ENCODE data around the gene THBD. TPM values are rescaled to one million over a fixed set of nuclear protein-coding genes. Genes with fewer than 3 reads are reported as not detected.
"Not testable (repeated sequence)": the region's sequence is repeated elsewhere in the genome, so short reads cannot be mapped to it uniquely, and the experiment has no call there.

The THBD gene
- total and polyA plus RNA-seq, 2 donors (not counting 1 experiment from before 2014, with no cell fraction given): 0.99 to 8.4 TPM

DNA sequence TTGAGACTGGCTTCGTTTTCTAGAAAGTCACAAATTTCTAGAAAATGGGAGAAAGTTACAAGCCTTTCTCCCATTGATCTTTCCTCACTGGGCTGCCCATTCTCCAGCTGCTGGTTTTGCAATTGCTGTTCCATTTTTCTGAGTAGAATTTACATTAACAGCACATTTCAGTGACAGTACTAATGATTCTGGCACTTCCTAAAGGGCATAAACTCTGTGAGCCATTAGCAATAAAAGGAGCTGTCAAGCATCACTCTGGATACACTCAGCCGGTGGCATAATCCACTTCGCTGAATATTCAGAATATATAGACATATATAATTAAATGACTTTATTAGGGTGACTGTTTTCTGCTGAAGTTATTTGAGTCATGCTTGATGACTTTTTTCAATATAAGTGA, 21.1 kb downstream of the THBD start:
- H3K79me2 ChIP-seq (ENCODE audit: control insufficient read depth, insufficient read depth, low read length): no peaks in the 10 kb centered on the region
- peaks cover 5% of the 10 kb centered on the region for H3K27me3 ChIP-seq (ENCODE audit: control insufficient read depth, insufficient read depth, low read length)
- H3K4me1 ChIP-seq (ENCODE audit: control insufficient read depth, extremely low read depth, insufficient read depth, low read length): no peaks in the 10 kb centered on the region
- no peak for DNase-seq (ENCODE audit: low read depth in 2 of 2)
- no peak overlapping the region for H3K9ac ChIP-seq (ENCODE audit: insufficient read depth, low read length)
- H3K9me3 ChIP-seq (ENCODE audit: control insufficient read depth, insufficient read depth, low read depth, low read length): no peaks in the 10 kb centered on the region
- no peak overlapping the region for H2AFZ ChIP-seq (ENCODE audit: low read length)
- no peak overlapping the region for H3K4me3 ChIP-seq (replicated peaks in 1 of 4; ENCODE audit: control extremely low read depth in 1 of 4, insufficient read depth in 1 of 4, low read depth in 3 of 4, low read length in 4 of 4)
- no peak overlapping the region for H3K27ac ChIP-seq (ENCODE audit: insufficient read depth, low read length)
- TF ChIP-seq, protein P1, sequence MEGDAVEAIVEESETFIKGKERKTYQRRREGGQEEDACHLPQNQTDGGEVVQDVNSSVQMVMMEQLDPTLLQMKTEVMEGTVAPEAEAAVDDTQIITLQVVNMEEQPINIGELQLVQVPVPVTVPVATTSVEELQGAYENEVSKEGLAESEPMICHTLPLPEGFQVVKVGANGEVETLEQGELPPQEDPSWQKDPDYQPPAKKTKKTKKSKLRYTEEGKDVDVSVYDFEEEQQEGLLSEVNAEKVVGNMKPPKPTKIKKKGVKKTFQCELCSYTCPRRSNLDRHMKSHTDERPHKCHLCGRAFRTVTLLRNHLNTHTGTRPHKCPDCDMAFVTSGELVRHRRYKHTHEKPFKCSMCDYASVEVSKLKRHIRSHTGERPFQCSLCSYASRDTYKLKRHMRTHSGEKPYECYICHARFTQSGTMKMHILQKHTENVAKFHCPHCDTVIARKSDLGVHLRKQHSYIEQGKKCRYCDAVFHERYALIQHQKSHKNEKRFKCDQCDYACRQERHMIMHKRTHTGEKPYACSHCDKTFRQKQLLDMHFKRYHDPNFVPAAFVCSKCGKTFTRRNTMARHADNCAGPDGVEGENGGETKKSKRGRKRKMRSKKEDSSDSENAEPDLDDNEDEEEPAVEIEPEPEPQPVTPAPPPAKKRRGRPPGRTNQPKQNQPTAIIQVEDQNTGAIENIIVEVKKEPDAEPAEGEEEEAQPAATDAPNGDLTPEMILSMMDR (conservative IDR thresholded peaks at IDR 0.05 in 1 of 2, IDR thresholded peaks at IDR 0.05 in 1 of 2; ENCODE audit: low read depth in 1 of 2, low read length in 2 of 2): no peak
- no peak overlapping the region for H3K4me2 ChIP-seq (ENCODE audit: extremely low read depth, insufficient read depth, low read length)
- H3K36me3 ChIP-seq (ENCODE audit: control insufficient read depth, insufficient read depth, low read length): no peaks in the 10 kb centered on the region
- H4K20me1 ChIP-seq (ENCODE audit: control insufficient read depth, extremely low read depth, insufficient read depth, low read length): no peaks in the 10 kb centered on the region

DNA sequence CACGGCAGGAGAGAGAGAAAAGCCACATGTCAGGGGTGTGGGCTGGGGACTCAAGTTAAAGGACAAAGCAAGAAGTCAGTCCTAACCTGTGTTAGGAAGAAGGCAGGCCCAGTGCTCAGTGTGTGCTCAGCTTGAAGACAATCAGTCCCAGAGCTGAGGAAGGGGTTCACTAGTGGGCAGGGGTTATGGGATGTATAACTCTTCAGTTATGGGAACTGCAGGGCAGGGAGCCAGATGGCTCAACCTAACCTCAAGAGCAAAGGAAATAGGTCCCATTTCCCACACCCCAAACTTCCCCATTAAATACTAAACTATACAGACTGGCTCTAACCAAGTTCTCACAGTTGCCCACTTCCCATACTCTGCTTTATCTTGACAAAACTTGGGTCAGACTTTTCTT, 21.8 kb downstream of the THBD start:
- Histone ChIP-seq H3K9ac (ENCODE audit: insufficient read depth, low read length) (no peak overlapping the region), H3K9me3 (ENCODE audit: control insufficient read depth, insufficient read depth, low read depth, low read length) (no peaks in the 10 kb centered on the region), H2AFZ (ENCODE audit: low read length) (no peak overlapping the region), H3K27ac (ENCODE audit: insufficient read depth, low read length) (no peak overlapping the region), H3K4me3 (replicated peaks in 1 of 4; ENCODE audit: control extremely low read depth in 1 of 4, insufficient read depth in 1 of 4, low read depth in 3 of 4, low read length in 4 of 4) (no peak overlapping the region), H3K27me3 (ENCODE audit: control insufficient read depth, insufficient read depth, low read length) (peaks cover 5% of the 10 kb centered on the region), H3K36me3 (ENCODE audit: control insufficient read depth, insufficient read depth, low read length) (no peaks in the 10 kb centered on the region), H4K20me1 (ENCODE audit: control insufficient read depth, extremely low read depth, insufficient read depth, low read length) (no peaks in the 10 kb centered on the region), H3K79me2 (ENCODE audit: control insufficient read depth, insufficient read depth, low read length) (no peaks in the 10 kb centered on the region), H3K4me1 (ENCODE audit: control insufficient read depth, extremely low read depth, insufficient read depth, low read length) (no peaks in the 10 kb centered on the region), H3K4me2 (ENCODE audit: extremely low read depth, insufficient read depth, low read length) (no peak overlapping the region)
- no peak for TF ChIP-seq EZH2 (IDR thresholded peaks at IDR 0.05; ENCODE audit: low read length, missing control alignments)
- TF ChIP-seq, protein P1 (conservative IDR thresholded peaks at IDR 0.05 in 1 of 2, IDR thresholded peaks at IDR 0.05 in 1 of 2; ENCODE audit: low read depth in 1 of 2, low read length in 2 of 2): no peak
- no peak for DNase-seq (ENCODE audit: low read depth in 2 of 2)

DNA sequence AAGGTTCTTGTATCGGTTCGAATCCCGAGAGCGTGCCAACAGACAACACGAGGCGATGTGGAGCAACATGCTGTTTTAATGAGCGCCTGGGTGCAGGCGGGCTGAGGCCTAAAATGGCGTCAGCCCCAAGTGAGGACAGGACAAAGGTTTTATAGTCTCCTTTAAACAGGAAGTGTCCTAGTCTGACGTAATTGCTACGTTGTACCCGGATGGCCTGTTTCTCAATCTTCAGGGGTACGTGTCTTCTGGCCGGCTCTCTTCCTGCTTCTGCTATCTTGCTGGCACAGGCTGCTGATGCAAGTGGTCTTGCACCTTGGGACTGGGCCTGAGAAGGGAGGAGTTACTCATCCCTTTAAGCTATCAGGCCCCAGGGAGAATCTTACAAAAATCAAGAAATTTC, 24.0 kb downstream of the THBD start:
- not testable (repeated sequence) for DNase-seq (ENCODE audit: low read depth in 2 of 2); H3K79me2 ChIP-seq (ENCODE audit: control insufficient read depth, insufficient read depth, low read length); H3K4me3 ChIP-seq (replicated peaks in 1 of 4; ENCODE audit: control extremely low read depth in 1 of 4, insufficient read depth in 1 of 4, low read depth in 3 of 4, low read length in 4 of 4); H4K20me1 ChIP-seq (ENCODE audit: control insufficient read depth, extremely low read depth, insufficient read depth, low read length); H2AFZ ChIP-seq (ENCODE audit: low read length); H3K27me3 ChIP-seq (ENCODE audit: control insufficient read depth, insufficient read depth, low read length); H3K4me1 ChIP-seq (ENCODE audit: control insufficient read depth, extremely low read depth, insufficient read depth, low read length); H3K27ac ChIP-seq (ENCODE audit: insufficient read depth, low read length); H3K9ac ChIP-seq (ENCODE audit: insufficient read depth, low read length); H3K36me3 ChIP-seq (ENCODE audit: control insufficient read depth, insufficient read depth, low read length); H3K9me3 ChIP-seq (ENCODE audit: control insufficient read depth, insufficient read depth, low read depth, low read length); H3K4me2 ChIP-seq (ENCODE audit: extremely low read depth, insufficient read depth, low read length)
